ENCODE measurements around the gene OSBPL3. TPM values are rescaled to one million over a fixed set of nuclear protein-coding genes. Genes with fewer than 3 reads are reported as not detected.
"Not testable (repeated sequence)": the region's sequence is repeated elsewhere in the genome, so short reads cannot be mapped to it uniquely, and the experiment has no call there.

OSBPL3 gene
- total RNA-seq, 1 experiment from 2014 or later = 11.6 TPM

GRCh38 chr7:24797270-24797669, 182.7 kb downstream of the OSBPL3 start:
- H3K36me3 ChIP-seq (ENCODE audit: low read depth, low read length) = no peaks in the 10 kb centered on the region
- intact Hi-C loops (cut with micrococcal nuclease) = no loop called here
- no peak overlapping the region for H3K4me3 ChIP-seq (ENCODE audit: low read length)
- DNase-seq (no peak), ATAC-seq (no peak)
- H3K27me3 ChIP-seq (ENCODE audit: low read length) = no peaks in the 10 kb centered on the region
- CTCF ChIA-PET = no interaction called here
- no peak overlapping the region for H3K4me2 ChIP-seq (ENCODE audit: low read length)
- no peak overlapping the region for H3K9ac ChIP-seq (ENCODE audit: low read length)
- BruUV-seq (replicated peaks) = no TSS peak
- H4K20me1 ChIP-seq (ENCODE audit: low read length) = no peaks in the 10 kb centered on the region
- H3K9me2 ChIP-seq (replicated peaks; ENCODE audit: low read length) = no peaks in the 10 kb centered on the region
- no peak overlapping the region for H2AFZ ChIP-seq (ENCODE audit: low read length)
- no peaks in the 10 kb centered on the region for H3K4me1 ChIP-seq (ENCODE audit: insufficient read depth, low read length)
- H3K79me2 ChIP-seq (ENCODE audit: low read length) = no peaks in the 10 kb centered on the region
- no peak overlapping the region for H3K27ac ChIP-seq (ENCODE audit: low read length)
- H3K9me3 ChIP-seq (ENCODE audit: low read length) = no peaks in the 10 kb centered on the region
- POLR2A ChIA-PET (ENCODE audit: unreplicated experiment) = no interaction called here
- H3F3A ChIP-seq (ENCODE audit: low read length, unreplicated experiment) = no peaks in the 10 kb centered on the region
- TF ChIP-seq EZH2phosphoT487 (IDR thresholded peaks at IDR 0.05; ENCODE audit: borderline replicate concordance, low read length) = no peak
- TF ChIP-seq EZH2 (IDR thresholded peaks at IDR 0.05; ENCODE audit: low read length, unreplicated experiment) = no peak
- no peak for TF ChIP-seq CTCF (conservative IDR thresholded peaks at IDR 0.05; ENCODE audit: low read depth, low read length)

GRCh38 chr7:24795407-24795767, 184.6 kb downstream of the OSBPL3 start:
- H3K27ac ChIP-seq (ENCODE audit: low read length) = no peak overlapping the region
- H2AFZ ChIP-seq (ENCODE audit: low read length) = no peak overlapping the region
- H3K9me2 ChIP-seq (replicated peaks; ENCODE audit: low read length) = no peaks in the 10 kb centered on the region
- TF ChIP-seq EZH2 (IDR thresholded peaks at IDR 0.05; ENCODE audit: low read length, unreplicated experiment) (no peak), CTCF (conservative IDR thresholded peaks at IDR 0.05; ENCODE audit: low read depth, low read length) (no peak), EZH2phosphoT487 (IDR thresholded peaks at IDR 0.05; ENCODE audit: borderline replicate concordance, low read length) (no peak)
- no peak overlapping the region for H3K4me3 ChIP-seq (ENCODE audit: low read length)
- no peak for ATAC-seq
- no peak for DNase-seq
- intact Hi-C loops (cut with micrococcal nuclease) = no loop called here
- BruUV-seq (replicated peaks) = no TSS peak
- POLR2A ChIA-PET (ENCODE audit: unreplicated experiment) = no interaction called here
- no peaks in the 10 kb centered on the region for H4K20me1 ChIP-seq (ENCODE audit: low read length)
- no peaks in the 10 kb centered on the region for H3K79me2 ChIP-seq (ENCODE audit: low read length)
- CTCF ChIA-PET = no interaction called here
- no peaks in the 10 kb centered on the region for H3K4me1 ChIP-seq (ENCODE audit: insufficient read depth, low read length)
- no peaks in the 10 kb centered on the region for H3K36me3 ChIP-seq (ENCODE audit: low read depth, low read length)
- no peaks in the 10 kb centered on the region for H3F3A ChIP-seq (ENCODE audit: low read length, unreplicated experiment)
- H3K27me3 ChIP-seq (ENCODE audit: low read length) = no peaks in the 10 kb centered on the region
- no peak overlapping the region for H3K9ac ChIP-seq (ENCODE audit: low read length)
- no peak overlapping the region for H3K4me2 ChIP-seq (ENCODE audit: low read length)
- H3K9me3 ChIP-seq (ENCODE audit: low read length) = no peaks in the 10 kb centered on the region

- H3K9me2 ChIP-seq (replicated peaks; ENCODE audit: low read length); H3K27ac ChIP-seq (ENCODE audit: low read length); intact Hi-C loops (cut with micrococcal nuclease); H3F3A ChIP-seq (ENCODE audit: low read length, unreplicated experiment); ATAC-seq; POLR2A ChIA-PET (ENCODE audit: unreplicated experiment); H3K4me2 ChIP-seq (ENCODE audit: low read length); H3K9ac ChIP-seq (ENCODE audit: low read length); H3K79me2 ChIP-seq (ENCODE audit: low read length); H3K4me1 ChIP-seq (ENCODE audit: insufficient read depth, low read length); BruUV-seq (replicated peaks); H2AFZ ChIP-seq (ENCODE audit: low read length); H3K4me3 ChIP-seq (ENCODE audit: low read length); DNase-seq; H4K20me1 ChIP-seq (ENCODE audit: low read length); CTCF ChIA-PET; H3K36me3 ChIP-seq (ENCODE audit: low read depth, low read length); H3K9me3 ChIP-seq (ENCODE audit: low read length); H3K27me3 ChIP-seq (ENCODE audit: low read length): not testable (repeated sequence)
Measured at GRCh38 chr7:24794751-24795406, 185.1 kb downstream of the OSBPL3 start.
